Astrocyte of the cerebellum (primary cell): ENCODE results near the gene ACTG2.
"Not testable (repeated sequence)": the region's sequence is repeated elsewhere in the genome, so short reads cannot be mapped to it uniquely, and the experiment has no call there.

Experiments
- DNase-seq: peaks from one replicate; pipeline ENCODE4 v3.0.0-alpha.2; 2011; ENCODE audit warnings: low read depth
- H3K4me3 ChIP-seq: 2 replicates; pipeline ENCODE4 v1.5.1; 2011; ENCODE audit warnings: mild to moderate bottlenecking, low read depth, low read length, moderate library complexity
- in situ Hi-C: cut with HindIII; loops from 2 replicates; pipeline ENCODE4 v1.10.0; 2017; ENCODE audit warnings: low sequenced_read_pairs
- TF ChIP-seq, protein P1 (sequence below): IDR thresholded peaks from 2 replicates; pipeline ENCODE4 v1.5.1; 2012; ENCODE audit warnings: low read length, low read depth, moderate library complexity, mild to moderate bottlenecking; ENCODE audit errors: missing control alignments

Gene ACTG2

DNA sequence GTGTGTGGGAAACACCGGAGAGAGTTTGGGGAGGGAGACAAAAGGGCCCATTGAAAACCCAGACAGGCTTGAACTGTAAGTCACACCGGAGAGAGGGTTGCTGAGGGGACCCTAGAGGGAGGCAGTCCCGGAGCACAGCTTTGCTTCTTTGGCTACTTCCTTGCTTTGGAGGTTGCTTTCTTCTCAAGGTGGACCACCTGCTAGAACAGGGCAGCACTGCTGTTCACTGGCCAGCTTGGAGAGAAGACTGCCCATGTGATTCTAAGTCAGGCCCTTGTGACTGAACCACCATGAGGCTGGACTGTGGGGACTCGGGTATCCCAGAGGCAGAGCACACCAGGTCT is 4.4 kb downstream of the ACTG2 start:
- TF ChIP-seq, protein P1, sequence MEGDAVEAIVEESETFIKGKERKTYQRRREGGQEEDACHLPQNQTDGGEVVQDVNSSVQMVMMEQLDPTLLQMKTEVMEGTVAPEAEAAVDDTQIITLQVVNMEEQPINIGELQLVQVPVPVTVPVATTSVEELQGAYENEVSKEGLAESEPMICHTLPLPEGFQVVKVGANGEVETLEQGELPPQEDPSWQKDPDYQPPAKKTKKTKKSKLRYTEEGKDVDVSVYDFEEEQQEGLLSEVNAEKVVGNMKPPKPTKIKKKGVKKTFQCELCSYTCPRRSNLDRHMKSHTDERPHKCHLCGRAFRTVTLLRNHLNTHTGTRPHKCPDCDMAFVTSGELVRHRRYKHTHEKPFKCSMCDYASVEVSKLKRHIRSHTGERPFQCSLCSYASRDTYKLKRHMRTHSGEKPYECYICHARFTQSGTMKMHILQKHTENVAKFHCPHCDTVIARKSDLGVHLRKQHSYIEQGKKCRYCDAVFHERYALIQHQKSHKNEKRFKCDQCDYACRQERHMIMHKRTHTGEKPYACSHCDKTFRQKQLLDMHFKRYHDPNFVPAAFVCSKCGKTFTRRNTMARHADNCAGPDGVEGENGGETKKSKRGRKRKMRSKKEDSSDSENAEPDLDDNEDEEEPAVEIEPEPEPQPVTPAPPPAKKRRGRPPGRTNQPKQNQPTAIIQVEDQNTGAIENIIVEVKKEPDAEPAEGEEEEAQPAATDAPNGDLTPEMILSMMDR, result no peak
- in situ Hi-C loops, result loop anchor here (5.0 kb wide), 1 partner anchor 35 kb away; no protein-coding TSS in a partner anchor
- no peak overlapping the region for H3K4me3 ChIP-seq
- no peak for DNase-seq

GRCh38 chr2:73897934-73898333 is 5.1 kb downstream of the ACTG2 start:
- H3K4me3 ChIP-seq, result no peak overlapping the region
- no peak for DNase-seq
- TF ChIP-seq, protein P1, result no peak
- in situ Hi-C loops, result loop anchor here (5.0 kb wide), 1 partner anchor 36 kb away; no protein-coding TSS in a partner anchor

DNA sequence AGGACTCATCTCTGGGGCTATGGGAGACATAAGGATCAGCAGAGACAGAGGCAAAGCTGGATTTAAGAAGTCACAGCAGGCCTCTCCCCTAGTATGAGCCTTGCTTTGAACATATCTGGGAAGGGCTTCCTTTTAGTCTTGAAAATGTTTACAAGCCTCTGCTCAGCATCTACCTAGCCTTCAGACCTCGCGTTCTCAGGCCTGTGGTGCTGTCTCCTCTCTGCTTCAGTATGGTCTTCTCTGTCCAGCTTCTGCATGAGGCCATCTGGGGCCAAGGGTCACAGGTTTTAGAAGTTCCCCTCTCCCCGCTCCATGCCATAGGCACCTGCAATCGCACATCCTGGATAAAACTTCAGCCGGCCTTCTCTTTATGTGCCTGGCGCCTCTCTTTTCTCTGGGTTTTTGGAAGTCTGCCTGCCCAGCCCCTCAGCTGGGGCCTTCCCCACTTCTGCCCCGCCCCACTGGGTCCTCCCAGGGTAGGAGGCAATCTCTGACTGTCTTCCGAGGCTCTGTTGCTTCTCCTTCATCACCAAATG is 7.1 kb downstream of the ACTG2 start:
- DNase-seq, result no peak

GRCh38 chr2:73901143-73901542 is 8.3 kb downstream of the ACTG2 start:
- in situ Hi-C loops, result no loop called here
- H3K4me3 ChIP-seq, result no peak overlapping the region
- no peak for DNase-seq
- TF ChIP-seq, protein P1, result no peak

More for the DNA sequence above, 7.1 kb downstream of the ACTG2 start:
- in situ Hi-C loops, result loop anchor here (5.0 kb wide), 1 partner anchor 38 kb away; no protein-coding TSS in a partner anchor
- no peak overlapping the region for H3K4me3 ChIP-seq
- TF ChIP-seq, protein P1, result no peak

DNA sequence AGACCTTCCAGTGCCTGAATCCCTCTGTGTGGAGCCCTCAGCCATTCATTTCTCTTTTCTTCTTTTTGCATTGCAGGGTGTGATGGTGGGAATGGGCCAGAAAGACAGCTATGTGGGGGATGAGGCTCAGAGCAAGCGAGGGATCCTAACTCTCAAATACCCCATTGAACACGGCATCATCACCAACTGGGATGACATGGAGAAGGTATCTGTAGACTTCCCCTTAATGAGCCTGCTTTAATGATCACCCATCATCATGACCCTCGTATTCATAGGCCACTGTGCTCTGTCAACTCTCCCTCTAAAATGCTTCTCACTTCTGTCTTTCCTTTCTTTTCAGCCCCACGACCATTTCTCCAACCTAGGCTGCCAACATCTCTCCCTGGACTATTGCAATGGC is 9.5 kb downstream of the ACTG2 start:
- in situ Hi-C loops, result no loop called here

DNA sequence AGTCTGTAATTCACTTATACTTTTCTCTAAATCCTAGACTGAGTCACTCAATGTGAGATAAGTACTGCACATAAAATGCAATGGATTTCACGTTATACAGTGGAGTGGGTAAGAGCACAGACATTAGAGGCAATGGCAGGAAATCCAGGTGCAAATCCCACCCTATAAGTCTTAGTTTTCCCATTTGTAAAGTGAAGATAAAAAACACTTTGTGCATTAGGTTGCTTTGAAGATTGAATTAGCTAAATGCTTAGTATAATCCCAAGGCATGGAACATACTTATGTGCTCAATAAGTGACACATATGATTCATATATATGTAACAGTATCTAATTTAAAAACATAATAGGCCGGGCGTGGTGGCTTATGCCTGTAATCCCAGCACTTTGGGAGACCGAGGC is 10.5 kb downstream of the ACTG2 start:
- H3K4me3 ChIP-seq, result no peak overlapping the region
- in situ Hi-C loops, result no loop called here
- TF ChIP-seq, protein P1, result no peak
- no peak for DNase-seq

More for the DNA sequence above, 9.5 kb downstream of the ACTG2 start:
- no peak for DNase-seq
- no peak overlapping the region for H3K4me3 ChIP-seq
- TF ChIP-seq, protein P1, result no peak

GRCh38 chr2:73903949-73904613 is 11.3 kb downstream of the ACTG2 start:
- H3K4me3 ChIP-seq, in situ Hi-C loops, DNase-seq: not testable (repeated sequence)
